ENCODE measurements around the gene CNOT2.

Gene CNOT2, protein sequence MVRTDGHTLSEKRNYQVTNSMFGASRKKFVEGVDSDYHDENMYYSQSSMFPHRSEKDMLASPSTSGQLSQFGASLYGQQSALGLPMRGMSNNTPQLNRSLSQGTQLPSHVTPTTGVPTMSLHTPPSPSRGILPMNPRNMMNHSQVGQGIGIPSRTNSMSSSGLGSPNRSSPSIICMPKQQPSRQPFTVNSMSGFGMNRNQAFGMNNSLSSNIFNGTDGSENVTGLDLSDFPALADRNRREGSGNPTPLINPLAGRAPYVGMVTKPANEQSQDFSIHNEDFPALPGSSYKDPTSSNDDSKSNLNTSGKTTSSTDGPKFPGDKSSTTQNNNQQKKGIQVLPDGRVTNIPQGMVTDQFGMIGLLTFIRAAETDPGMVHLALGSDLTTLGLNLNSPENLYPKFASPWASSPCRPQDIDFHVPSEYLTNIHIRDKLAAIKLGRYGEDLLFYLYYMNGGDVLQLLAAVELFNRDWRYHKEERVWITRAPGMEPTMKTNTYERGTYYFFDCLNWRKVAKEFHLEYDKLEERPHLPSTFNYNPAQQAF

DNA sequence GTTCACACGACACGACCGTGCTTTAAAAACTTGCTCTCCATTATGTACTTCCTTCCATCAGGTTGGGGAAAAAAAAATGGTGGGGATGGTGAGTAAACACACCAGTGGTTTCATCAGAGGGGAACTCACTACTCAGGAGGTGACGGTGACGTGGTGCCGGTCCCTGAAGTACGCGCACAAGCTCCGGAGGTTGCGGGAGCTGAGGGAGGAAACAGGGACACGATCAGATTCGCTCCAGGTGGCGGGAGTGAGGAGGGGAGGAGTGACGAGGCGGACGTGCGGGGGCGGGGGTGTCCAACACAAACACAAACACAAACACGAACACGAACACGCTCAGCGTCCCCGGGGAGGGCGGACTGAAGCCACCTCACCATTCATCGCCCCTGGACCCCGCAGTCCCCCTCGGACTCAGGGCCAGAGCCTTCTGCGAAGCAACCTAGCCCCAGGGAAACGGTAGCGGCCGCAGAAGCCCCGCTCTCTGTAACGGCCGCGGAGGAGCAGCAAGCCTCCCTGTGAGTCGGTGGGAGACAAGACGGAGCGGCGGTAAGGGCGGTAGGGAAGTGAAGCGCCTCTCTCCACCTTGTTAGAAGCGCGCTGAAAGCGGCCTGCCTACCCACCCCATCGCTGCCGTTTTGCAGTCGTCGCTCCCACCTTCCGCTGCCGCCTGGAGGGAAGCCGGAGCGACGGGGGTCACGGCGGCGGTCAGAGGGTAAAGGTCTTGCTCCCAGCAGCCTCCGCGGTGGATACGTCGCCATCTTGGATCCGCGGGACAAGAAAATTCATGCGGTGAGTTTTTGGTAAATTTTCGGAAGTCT lies at the start of gene CNOT2:
CNOT2 (plus strand) TSS at position 739 of the 815 bp plus-strand sequence. CDS start 34,794 bp downstream, outside the sequence.
- DNase-seq = peak; percentile 93

- no peak for DNase-seq
These were observed 49.2 kb upstream of the CNOT2 start for GRCh38 chr12:70194076-70194475.

DNA sequence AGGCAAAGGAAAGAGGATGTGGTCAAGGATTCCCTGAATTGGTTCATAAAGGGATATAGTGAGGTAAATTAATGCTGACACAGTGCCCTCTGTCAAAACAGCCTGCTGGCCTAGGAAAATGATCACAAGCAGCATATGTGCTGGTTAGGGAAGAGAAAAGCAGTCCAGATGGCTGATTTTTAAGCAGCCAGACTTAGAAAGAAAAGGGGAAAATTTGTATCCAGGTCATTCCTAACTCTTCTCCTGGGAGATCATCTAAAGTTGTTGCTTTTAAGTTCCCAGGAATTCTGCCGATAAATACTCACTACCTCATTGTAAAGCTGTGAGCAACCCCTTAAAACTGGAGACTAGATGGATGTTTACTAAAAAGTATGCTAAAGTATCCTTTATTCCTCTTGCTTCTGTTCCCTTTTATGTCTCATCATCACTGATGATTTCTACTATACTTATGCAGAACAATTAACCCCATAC lies 46.4 kb upstream of the CNOT2 start:
- DNase-seq = no peak

DNA sequence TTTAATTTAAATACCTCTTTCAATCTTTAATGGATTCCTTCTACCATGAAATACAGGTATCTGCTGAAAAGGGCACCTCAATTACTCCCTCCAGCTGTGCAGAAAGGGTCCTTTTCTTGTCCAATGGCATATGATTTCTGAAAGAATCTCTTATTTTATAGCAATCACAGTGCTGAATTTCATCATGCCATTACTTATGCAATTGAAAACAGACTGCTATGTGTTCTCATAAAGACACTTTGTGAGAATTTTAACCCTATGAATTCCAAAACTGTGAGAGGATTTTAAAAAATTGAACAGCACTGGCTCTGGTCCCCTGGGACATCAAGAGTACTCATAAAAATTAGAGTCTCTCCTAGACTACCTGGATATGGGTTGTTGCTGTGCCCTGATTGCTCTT lies 45.9 kb upstream of the CNOT2 start:
- no peak for DNase-seq

DNA sequence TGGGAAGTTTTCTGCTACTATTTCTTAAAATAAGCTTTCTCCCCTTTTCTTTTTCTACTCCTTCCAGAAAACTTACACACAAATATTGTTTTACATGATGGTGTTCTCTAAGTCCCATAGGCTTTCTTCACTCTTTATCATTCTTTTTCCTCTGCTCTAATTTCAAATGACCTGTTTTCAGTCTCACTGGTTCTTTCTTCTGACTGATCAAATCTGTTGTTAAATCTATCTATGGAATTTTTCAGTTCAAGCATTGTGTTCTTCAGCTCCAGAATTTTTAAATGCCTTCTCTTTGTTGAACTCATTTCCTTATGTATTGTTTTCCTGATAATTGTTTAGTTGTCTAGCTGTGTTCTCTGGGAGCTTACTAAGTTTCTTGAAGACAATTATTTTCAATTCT lies 29.5 kb upstream of the CNOT2 start:
- no peak for DNase-seq

DNA sequence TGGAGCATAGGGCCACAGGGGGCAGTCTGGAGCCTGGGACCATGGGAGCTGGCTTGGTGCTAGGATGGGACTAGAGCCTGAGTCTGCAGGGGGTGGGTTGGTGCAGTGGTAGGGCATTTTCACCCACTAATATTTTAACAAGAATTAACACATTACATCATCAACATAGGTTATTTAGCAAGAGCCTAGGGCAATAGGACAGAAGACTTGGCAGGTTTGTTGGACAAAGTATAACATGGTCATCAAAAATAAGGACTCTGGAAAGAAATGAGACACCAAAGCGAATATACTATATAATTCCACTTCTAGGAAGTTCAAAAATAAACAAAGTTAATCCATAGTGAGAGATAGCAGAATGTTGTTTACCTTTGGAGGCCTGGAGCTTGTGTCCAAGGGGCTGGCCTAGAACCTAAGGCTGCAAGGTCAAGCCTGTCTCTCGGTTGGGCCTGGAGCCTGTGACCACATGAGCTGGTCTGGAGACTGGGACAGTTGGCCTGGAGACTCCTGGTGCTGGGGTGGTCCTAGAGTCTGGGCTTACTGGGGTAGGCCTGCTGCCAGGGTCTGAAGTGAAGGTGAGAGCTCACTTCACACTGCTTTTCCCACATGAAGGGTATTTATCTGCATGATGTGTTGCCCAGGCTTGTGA lies 28.1 kb upstream of the CNOT2 start:
- no peak for DNase-seq

GRCh38 chr12:70217416-70217815 lies 25.8 kb upstream of the CNOT2 start:
- DNase-seq = no peak

GRCh38 chr12:70221626-70222025 lies 21.6 kb upstream of the CNOT2 start:
- no peak for DNase-seq

GRCh38 chr12:70227911-70228310 lies 15.3 kb upstream of the CNOT2 start:
- no peak for DNase-seq

DNA sequence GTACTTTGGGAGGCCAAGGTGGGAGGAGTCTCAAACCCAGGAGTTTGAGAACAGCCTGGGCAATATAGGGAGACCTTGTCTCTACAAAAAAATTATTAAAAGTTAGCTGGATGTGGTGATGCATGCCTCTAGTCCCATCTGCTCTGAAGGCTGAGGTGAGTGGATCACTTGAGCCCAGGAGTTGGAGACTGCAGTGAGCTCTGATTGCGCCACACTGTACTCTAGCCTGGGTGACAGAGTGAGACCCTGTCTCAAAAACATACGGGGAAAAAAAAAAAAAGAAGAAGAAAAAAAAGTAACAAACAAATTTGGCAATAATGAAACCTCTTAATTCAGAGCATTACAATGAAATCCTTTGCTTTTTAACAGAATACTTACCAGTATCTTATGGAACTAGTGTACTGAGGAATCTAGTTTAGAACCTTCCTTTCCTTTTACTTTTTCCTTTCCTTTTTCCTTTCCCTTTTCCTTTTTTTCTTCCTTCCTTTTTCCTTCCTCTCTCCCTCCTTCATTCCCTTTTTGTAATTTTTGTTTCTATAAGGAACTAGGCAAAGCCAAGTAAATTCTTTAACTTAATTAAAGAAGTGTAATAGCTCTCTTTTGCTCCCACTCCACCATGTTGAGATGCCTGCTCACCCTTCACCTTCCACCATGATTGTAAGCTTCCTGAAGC lies 12.2 kb upstream of the CNOT2 start:
- DNase-seq = no peak

GRCh38 chr12:70236990-70237389 lies 6.2 kb upstream of the CNOT2 start:
- DNase-seq = no peak

- DNase-seq = no peak
These were observed 2.6 kb upstream of the CNOT2 start for GRCh38 chr12:70240673-70241072.

- no peak for DNase-seq
These were observed 1.4 kb upstream of the CNOT2 start for GRCh38 chr12:70241845-70242244.

GRCh38 chr12:70243510-70244371 lies 508 bp downstream of the CNOT2 start:
- peak; percentile 68 for DNase-seq

DNA sequence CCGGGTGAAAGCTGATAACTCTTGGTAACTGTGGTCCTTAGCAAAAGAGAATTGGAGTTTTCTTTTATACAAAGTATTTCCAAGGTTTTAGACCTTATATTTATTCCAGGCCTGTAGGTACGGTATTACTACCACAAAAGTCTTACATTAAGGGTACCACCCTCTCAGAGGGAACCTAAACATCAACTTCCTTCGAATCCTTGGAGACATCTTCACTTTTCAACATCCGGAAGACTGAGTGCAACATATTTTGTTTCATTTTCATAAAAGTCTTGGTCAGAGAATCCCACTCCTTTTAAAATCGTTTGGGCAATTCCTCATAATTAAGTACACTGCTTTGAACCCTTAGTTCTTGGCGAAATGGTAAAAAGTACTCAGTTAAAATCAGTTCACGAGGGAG lies 1.2 kb downstream of the CNOT2 start:
- DNase-seq = no peak

DNA sequence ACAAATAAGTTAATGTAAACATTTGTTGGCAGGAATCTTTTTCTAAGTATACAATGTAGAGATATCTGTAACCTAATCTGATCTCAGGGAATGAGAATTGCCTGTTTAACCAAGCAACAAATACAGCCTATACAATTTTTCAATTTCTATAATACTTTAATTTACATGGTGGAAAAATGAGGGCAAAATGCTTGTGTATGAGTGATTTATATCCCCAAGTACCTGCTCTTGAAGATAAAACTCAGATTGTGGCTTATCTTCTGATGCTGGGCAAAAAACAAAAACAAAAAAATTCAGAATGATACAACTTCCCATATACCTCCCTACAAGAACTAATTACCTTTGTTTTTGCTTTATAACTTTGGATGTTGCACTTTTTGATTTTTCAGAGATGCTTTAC lies 2.2 kb downstream of the CNOT2 start:
- no peak for DNase-seq

DNA sequence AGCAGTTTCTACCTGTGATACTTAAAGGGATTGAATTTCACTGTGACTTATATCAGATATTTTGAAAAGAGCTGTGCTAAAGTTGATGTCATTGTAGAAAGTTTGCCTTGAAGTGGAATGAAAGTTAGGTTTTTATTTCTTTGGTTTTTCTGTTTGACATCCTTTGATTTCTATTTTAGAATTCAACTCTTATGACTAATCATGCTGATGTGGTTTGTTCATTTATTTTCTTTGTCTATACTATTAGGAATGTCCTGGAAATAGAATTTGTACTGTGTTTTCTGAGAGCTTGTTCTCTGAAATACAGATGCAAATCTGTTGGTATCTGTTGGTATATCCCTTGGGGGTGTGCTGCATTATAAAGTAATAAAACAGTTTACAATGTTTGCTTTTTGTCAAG lies 3.3 kb downstream of the CNOT2 start:
- no peak for DNase-seq

GRCh38 chr12:70247653-70248199 lies 4.5 kb downstream of the CNOT2 start:
- DNase-seq = no peak

GRCh38 chr12:70248876-70249275 lies 5.6 kb downstream of the CNOT2 start:
- no peak for DNase-seq

GRCh38 chr12:70249903-70250302 lies 6.7 kb downstream of the CNOT2 start:
- DNase-seq = no peak

DNA sequence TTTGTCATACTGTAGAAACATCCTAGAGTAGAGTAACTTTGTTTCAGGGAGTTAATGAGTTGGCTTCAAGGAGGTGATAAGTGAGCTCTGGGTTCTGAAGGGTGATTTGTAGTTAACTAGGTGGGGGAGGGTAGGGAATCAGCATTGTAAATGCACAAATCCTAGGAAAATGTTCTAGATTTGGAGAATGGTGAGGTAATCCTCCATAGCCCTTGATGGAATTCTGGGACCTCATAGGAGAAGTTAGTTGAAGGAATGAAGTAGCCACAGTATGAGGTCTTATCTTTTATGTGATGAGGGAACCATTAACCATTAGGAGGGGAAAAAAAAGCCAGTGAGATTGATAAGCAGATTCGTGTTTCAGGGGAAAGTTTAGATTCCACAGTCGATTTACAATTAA lies 8.0 kb downstream of the CNOT2 start:
- DNase-seq = no peak

Measured in activated naive CD4-positive, alpha-beta T cell treated with Interleukin-2 at 50 U/mL for 16 hours (primary cell).